ENCODE measurements around the gene PTAFR.
"Not testable (repeated sequence)": the region's sequence is repeated elsewhere in the genome, so short reads cannot be mapped to it uniquely, and the experiment has no call there.

Gene PTAFR

DNA sequence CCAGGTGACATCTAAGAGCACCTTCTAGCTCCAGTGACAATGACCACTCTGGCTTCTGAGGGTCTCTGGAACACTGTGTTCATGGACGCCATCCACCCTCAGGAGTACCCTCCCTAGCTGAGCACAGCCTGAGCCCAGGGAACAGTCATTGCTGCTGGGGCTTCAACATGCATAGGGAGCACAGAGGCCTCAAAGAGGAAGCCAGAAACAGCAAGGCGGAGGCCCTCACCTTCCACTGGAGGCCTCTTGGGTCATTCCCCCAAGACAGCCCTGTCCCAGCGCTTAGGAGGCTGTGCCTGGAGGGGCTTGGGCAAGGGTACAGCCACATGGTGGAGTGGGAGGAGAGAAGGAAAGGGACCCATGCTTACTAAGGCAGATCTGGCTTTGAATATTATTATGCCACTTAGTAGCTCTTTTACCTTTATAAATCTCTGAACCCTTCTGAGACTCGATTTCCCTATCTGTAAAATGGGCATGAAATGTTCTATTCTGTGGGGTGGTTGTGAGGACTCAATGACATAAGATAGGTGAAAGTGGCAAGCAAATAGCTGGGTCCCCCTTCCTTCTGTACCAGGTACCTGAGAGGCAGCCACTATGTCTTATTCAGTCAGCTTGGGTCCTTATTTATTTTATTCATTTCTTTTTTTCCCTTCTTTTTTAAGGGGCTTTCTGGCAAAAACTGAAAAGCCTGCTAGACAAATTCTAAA, 32.8 kb downstream of the PTAFR start:
- peak in 2 of 3 donors; percentile 38 to 49 for DNase-seq

DNA sequence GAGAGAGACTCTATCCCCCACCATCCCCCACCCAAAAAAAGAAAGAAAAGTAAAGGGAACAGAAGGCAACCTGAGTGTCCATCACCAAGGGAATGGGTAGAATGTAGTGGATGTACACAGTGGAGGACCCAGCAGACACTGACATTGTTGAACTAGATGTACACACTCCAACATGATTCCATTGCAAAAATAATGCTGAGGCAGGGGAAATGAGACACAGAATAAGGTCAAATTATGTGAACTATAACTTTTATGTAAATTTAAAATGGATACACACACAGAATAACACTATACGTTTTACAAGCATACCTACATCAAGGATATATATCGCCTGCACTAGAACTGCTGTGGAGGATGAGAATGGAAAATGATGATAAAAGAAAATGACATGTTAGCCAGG, 34.8 kb downstream of the PTAFR start:
- DNase-seq: no peak

DNA sequence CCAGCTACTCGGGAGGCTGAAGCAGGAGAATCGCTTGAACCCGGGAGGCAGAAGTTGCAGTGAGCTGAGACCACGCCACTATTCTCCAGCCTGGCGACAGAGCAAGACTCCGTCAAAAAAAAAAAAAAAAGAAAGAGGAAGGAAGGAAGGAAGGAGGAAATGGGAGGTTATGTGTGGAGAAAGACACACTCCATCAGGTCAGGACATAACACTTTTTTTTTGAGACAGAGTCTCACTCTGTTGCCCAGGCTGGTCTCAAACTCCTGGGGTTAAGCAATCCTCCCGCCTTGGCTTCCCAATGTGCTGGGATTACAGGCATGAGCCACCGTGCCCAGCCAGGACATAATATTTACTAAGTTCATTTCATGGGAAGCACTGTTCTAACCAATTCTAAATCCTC, 36.6 kb downstream of the PTAFR start:
- DNase-seq: not testable (repeated sequence)

DNA sequence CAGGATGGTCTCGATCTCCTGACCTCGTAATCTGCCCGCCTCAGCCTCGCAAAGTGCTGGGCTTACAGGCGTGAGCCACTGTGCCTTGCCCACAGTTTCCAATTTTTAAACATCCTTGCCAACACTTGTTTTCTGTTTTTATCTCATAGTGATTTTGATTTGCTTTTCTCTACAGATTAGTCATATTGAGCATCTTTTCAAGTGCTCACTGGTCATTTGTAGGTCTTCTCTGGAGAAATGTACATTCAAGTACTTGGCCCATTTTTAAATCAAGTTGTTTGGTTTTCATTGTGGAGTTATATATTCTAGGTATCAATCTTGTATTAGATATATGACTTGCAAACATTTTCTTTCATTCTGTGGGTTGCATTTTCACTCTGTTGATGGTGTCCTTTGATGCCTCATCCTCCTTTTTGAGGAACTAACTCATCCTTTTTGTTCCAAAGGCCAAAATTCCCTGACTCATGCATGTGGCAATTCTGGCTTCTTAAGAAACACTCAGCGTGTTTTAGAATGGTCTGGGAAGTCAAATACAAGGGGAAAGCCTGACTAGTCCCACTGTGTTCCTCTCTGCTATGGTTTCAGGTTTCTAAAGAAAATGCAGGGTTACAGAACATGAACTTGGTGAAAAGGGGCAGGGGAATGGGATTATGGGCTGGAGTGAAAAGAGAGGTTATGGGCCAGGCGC, 37.3 kb downstream of the PTAFR start:
- DNase-seq: peak; percentile 91 to 99 (median 98)

DNA sequence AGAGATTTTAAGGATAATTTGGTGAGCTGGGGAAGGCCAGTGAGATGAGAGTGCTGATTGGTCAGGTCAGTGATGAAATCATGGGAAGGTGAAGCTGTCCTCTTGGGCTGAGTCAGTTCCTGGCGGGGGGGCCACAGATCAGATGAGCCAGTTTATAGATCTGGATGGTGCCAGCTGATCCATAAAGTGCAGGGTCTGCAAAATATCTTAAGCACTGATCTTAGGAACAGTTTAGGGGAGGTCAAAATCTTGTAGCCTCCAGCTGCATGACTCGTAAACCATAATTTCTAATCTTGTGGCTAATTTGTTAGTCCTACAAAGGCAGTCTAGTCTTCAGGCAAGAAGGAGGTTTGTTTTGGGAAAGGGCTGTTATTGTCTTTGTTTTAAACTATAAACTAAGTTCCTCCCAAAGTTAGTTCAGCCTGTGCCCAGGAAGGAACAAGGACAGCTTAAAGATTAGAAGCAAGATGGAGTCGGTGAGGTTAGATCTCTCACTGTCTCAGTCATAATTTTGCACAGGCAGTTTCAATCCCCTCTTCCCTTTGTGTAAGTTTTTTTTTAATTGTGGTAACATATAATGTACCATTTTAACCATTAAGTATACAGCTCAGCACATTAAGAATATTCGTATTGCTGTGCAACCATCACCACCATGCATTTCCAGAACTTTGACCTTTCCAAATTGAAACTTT, 39.4 kb downstream of the PTAFR start:
- peak; percentile 37 to 55 (median 39) for DNase-seq

DNA sequence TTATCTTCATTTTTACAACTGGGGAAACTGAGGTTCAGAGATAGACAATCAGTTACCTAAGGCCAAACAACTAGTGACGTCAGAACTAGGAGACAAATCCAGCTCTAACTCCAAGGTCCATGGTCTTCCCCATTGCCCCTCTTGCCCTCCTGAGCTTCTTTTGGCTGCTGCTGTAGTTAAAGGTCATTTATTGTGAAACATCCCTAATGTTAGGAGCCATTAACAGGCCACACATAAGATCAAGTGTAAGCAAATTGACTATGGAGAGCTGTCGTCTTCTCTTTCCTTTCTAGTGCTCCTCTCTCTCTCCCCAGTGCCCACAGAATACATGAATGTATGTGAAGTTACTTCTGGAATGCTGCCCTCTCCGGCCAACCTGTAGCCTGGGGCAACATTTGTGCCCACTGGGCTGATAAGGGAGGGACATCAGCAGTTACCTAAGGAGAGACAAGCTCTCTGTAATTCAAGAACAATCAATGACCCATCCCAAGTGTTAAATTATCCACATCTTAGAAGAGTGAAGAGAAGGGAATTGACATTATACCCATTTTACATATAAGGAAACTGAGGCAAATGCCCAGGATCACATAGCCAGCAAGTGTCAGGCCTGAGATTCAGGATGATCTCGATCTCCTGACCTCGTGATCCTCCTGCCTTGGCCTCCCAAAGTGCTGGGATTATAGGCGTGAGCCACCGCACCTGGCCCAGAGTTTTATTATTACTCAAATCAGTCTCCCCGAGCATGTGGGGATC, 40.1 kb downstream of the PTAFR start:
- DNase-seq: no peak

DNA sequence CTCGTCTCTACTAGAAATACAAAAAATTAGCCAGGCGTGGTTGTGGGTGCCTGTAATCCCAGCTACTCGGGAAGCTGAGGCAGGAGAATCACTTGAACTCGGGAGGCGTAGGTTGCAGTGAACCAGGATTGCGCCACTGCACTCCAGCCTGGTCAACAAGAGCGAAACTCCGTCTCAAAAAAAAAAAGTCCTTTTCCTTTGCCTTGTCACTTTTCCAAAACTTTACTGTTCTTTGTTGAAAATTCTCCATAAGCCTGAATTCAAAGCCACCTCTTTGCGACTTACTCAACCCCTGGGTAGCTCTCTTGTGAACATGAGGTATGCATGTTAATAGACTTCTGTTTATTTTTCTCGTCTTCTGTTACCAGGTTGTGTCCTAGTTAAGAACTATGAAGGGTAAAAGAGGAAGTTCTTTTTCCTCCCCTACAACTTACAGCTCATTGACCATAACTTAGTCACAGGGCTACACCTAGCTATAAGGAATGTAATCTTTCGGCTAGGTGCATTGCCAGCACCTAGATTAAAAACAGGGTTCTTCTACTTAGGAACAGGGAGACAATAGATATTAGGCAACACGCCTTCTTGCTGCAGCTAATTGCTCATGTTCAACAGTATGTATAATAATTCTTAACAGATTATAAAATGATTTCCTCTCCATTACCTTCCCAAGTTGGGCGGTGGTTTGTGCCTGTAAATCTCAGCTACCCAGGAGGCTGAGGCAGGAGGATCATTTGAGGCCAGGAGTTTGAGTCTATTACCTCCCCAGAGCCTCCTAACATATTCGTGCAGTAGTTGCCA, 40.9 kb downstream of the PTAFR start:
- DNase-seq: peak; percentile 69 to 76 (median 70)

DNA sequence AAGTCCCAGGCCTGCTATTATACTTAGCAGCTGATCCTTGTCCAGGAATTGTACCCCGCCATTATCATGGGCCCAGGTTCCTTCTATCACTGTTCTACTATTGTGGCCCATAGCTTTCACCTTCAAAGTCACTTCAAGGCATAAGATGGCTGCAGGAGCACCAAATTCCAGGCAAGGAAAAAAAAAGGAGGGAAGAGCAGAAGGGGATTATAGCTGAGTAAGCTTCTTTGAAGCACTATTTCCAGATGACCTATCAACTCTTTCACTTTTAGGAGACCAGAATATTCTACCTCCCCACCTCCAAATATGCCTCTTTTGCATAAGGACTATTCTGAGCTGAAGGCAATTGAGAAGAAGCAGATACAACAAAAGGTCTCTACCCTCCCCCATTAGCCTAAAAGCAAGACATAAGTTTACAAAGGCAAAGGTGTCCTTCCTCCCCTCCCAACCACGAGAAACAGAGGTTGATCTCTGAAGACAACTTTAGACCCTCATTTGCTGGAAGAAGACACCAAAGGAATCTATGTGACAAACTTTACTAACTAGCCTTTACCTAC, 41.8 kb downstream of the PTAFR start:
- no peak for DNase-seq

DNA sequence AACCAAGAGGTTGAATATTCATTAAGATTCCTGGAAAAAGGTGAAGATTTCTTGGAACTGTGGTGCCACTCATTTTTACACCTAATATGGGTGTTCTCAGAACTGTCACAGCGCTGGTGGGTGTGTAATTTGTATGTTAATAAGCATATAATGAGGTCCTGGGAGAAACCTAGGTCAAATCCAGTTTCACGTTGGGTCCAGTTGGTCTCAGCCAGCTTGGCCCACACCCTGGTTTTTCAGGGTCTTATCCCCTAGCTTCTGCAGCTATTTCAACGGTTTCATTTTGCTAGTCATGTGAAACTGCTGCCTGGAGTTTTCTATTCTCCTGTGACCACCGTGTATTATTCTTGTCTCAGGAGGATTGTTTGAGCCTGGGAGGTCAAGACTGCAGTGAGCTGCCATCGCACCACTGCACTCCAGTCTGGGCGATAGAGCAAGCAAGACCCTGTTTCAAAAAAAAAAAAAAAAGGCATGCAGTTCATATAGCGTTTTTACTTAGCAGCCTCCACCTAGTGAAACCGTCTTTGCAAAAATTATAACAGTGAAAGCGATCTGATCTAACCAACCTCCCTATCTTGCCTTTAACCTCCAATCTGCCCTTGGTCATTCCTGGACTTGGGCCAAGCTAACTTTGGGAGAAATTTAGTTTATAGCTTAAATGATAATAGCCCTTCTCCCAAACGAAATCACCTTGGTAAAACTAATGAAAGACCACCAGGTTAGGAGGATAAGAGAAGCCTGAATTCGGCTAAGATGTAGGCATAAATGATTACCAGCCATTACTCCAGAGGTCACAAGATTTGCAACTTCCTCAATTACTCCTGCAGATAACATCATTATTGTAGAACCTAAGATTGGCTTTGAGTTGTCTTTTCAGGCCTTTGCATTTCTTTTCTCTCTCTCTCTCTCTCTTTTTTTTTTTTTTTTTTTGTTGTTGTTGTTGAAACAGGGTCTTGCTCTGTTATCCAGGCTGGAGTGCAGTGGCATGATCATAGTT, 44.0 kb downstream of the PTAFR start:
- peak; percentile 44 to 73 (median 62) for DNase-seq

DNA sequence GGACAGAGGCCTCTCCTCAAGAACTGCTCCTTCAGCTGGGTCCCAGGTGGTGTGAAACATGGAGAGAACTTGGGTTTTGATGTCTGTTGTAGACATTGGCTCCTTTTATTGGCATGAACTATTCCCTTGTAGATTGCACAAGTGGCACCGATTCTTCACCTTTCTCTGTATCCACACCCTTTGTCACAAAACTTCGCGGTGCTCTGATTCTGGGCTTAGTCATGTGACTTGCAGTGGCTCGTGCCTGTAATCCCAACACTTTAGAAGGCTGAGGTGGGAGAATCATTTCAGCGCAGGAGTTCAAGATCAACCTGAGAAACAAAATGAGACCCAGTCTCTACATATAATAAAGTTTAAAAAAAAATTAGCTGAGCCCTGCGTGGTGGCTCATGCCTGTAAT, 45.6 kb downstream of the PTAFR start:
- no peak for DNase-seq

DNA sequence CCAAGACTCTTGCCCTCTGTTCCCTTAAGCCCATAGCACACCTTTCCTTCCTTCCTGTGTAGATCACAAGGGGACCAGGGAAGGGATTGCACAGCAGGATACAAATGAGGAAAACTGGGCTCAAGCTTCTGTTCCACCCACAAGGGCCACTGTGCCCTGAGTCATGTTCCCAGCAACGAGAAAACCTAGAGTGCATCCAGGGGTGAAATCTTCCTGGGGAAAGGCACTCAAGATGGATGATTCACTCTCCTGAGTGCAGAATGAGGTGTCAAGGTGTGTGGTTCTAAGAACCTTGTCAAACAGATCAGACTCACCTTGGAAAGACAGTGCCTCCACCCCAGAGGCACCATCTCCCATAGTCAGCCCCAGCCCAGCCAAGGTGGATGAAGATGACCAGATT, 47.3 kb downstream of the PTAFR start:
- peak; percentile 58 to 60 (median 59) for DNase-seq

DNA sequence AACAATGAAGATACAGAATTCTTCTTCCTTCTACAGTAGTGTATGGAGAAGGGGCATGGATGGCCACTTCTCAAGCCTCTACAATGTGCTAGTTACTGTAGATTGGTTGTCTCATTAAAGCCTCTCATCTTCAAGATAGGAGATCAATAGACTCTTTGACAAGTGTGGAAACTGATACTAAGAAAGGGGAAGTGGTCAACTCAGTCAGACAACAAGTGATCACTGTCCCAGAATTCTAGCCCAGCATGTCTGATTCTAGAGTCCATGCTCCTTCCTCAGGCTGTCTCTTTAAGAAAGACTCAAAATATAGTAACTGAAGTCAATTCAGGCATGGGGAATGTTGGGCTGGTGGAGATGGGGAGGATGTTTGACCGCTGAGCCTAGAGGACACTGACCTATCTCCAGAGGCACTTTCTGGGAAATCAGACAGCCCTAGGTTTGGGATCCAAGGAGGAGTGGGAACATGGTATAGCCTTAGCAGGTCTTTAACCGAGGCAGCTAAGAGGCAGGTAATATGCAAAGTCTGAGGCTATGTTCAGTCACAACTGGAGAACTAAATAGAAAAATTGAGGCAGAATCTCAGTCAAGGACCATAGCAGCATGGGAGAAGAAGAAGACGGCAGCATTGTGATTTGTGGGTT, 48.8 kb downstream of the PTAFR start:
- peak; percentile 59 to 76 (median 76) for DNase-seq

DNA sequence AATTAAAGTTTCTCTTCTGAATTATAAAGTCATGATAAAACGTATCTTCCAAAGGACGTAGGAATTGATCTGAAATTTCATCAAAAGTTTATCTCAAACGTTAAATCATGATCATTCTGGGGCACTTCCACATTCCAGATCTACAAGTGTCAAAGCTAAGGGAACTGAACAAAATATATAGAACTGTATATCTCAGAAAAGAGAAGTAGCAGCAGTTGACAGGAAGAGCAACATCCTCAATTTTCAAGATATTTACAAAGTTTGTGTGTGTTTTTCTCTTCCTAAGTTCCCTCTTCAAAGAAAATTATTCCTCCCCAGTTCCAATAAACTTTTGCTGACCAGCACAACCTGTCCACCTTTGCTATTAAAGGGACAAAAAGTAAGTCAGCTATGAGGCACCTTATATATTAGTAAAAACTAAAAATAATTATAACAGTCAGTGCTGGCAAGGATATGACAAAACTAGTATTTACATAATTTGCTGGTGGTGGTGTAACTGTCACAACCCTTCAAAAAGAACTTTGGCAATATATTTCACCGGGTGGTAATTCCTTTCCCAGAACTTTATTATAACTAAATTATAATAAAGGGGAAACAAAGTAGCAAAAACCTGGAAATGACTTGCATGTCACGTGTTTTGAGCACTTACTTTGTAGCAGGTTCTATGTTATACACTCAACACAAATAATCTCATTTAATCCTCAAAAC, 49.6 kb downstream of the PTAFR start:
- peak; percentile 47 to 81 (median 76) for DNase-seq

DNA sequence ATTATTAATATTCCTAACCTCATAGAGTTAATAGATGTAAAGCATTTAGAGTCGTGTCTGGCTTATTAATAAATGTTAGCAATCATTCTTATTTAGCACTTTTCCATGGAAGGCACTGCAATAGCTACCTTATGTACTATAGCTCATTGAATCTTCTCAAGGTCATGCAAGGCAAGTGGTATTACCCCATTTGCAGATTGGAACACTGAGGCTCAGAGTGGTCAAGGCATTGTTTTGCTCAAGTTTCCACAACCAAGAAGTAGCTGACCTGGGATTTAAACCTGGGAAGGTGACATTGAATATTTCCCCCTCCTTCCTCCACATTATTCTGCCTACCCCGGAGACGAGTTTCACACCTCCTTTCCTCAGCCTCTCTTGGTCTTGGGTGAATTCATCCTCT, 50.3 kb downstream of the PTAFR start:
- no peak for DNase-seq

DNA sequence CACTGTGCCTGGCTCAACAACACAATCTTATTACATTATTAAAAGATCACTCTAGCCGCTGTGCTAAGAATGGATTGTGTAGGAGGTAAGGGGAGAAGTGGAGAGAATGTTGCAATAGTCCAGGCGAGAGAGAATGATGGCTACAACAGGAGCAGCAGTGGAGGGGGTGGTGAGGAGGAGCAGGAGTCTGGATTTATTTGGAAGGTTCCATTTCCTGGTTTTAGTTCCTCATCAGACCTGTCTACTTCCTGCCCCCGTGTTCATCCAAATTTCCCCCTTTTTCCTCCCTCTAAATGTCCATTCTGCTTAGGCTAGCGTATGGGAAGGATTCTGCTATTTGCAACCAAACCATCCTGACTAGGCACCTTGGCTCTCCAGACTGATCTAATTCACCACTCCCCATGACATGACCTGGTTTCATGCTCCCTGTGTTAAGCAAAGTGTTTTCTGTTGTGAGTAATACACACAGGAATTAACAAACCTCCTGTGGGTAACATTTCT, 53.0 kb downstream of the PTAFR start:
- peak; percentile 81 to 87 (median 85) for DNase-seq

DNA sequence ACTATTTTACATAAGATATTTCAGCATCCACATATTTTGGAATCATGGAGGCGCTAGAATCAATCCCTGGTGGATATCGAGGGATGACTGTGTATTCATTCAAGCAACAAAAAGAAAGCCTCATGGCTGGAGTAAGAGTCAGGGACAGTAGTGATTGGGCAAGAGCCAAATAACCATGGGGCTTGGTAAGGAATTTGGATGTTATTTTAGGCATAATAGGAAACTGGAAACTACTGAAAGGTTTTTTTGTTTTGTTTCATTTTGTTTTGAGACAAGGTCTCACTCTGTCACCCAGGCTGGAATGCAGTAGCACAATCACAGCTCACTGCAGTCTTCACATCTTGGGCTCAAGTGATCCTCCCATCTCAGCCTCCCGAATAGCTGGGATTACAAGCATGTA, 54.3 kb downstream of the PTAFR start:
- peak; percentile 67 to 78 (median 74) for DNase-seq

DNA sequence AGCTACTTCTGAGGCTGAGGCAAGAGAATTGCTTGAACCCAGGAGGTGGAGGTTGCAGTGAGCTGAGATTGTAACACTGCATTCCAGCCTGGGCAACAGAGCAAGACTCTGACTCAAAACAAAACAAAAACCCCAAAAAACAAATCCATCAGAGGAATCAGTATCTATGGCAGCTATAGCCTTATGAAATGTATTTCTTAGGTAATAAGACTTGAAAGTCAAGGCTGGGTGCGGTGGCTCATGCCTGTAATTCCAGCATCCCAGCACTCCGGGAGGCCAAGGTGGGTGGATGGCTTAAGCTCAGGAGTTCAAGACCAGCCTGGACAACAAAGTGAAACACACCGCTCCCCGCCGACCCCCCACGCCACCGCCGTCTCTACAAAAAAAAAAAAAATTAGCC, 56.9 kb downstream of the PTAFR start:
- no peak for DNase-seq

DNA sequence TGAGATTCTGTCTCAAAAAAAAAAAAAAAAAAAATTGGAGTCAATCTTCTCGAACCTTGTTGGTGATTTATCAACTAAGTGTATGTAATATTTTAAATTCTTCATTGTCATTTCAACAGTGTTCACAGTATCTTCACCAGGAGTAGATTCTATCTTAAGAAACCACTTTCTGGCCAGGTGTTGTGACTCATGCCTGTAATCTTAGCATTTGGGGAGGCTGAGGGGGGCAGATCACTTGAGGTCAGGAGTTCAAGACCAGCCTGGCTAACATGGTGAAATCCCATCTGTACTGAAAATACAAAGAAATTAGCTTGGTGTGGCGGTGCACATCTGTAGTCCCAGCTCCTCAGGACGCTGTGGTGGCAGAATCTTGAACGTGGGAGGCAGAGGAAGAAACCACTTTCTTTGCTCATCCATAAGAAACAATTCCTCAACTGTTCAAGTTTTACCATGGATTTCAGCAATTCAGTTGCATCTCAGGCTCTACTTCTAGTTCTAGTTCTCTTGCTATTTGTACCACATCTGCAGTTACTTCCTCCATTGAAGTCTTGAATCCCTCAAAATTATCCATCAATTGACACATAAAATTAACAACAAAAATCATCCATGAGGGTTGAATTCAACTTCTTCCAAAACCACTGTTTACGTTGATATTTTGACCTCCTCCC, 57.7 kb downstream of the PTAFR start:
- DNase-seq: no peak

DNA sequence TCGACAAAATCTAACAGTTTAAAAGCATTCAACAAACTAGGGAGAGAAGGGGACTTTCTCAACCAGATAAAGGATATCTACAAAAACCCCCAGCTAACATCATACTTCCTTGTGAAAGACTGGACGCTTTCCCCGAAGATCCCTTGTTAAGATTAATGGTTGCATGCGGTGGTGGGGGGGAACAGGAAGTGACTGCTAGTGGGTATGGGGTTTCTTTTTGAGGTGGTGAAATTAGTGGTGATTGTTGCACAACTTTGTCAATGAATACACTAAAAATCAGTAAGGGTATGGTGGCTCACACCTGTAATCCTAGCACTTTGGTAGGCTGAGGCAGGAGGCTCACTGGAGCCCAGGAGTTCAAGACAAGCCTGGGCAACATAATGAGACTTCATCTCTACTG, 61.2 kb downstream of the PTAFR start:
- peak; percentile 93 to 96 (median 96) for DNase-seq
